NCI-H2171 treated with DMSO at 0.1 percent for 48 hours (cell line): ENCODE measurements around the gene RAP1GDS1.
"Not testable (repeated sequence)": the region's sequence is repeated elsewhere in the genome, so short reads cannot be mapped to it uniquely, and the experiment has no call there.

Experiments
- DNase-seq: peaks from one replicate; lab custom pipeline; 2025; lab: John Stamatoyannopoulos, UW

RAP1GDS1 gene

GRCh38 chr4:98352396-98352795, 91.2 kb downstream of the RAP1GDS1 start:
- DNase-seq, result no peak

- DNase-seq, result no peak
These were observed 91.8 kb downstream of the RAP1GDS1 start for GRCh38 chr4:98352940-98353339.

GRCh38 chr4:98358630-98359248, 97.6 kb downstream of the RAP1GDS1 start:
- no peak for DNase-seq

- no peak for DNase-seq
These were observed 98.5 kb downstream of the RAP1GDS1 start for GRCh38 chr4:98359646-98360045.

- DNase-seq, result no peak
These were observed 102.2 kb downstream of the RAP1GDS1 start for GRCh38 chr4:98363431-98363830.

- not testable (repeated sequence) for DNase-seq
These were observed 105.1 kb downstream of the RAP1GDS1 start for GRCh38 chr4:98366275-98366674.

GRCh38 chr4:98368000-98368399, 106.8 kb downstream of the RAP1GDS1 start:
- DNase-seq, result not testable (repeated sequence)

- no peak for DNase-seq
These were observed 108.1 kb downstream of the RAP1GDS1 start for GRCh38 chr4:98369322-98369721.

GRCh38 chr4:98374643-98375042, 113.5 kb downstream of the RAP1GDS1 start:
- DNase-seq, result no peak

- no peak for DNase-seq
These were observed 116.4 kb downstream of the RAP1GDS1 start for GRCh38 chr4:98377559-98377958.

GRCh38 chr4:98381306-98381705, 120.1 kb downstream of the RAP1GDS1 start:
- no peak for DNase-seq

GRCh38 chr4:98383431-98384106, 122.4 kb downstream of the RAP1GDS1 start:
- DNase-seq, result no peak

GRCh38 chr4:98385831-98386230, 124.6 kb downstream of the RAP1GDS1 start:
- no peak for DNase-seq

GRCh38 chr4:98387345-98388026, 126.3 kb downstream of the RAP1GDS1 start:
- no peak for DNase-seq

GRCh38 chr4:98394134-98394533, 132.9 kb downstream of the RAP1GDS1 start:
- no peak for DNase-seq

- no peak for DNase-seq
These were observed 138.7 kb downstream of the RAP1GDS1 start for GRCh38 chr4:98399915-98400314.

- no peak for DNase-seq
These were observed 145.6 kb downstream of the RAP1GDS1 start for GRCh38 chr4:98406819-98407218.

- DNase-seq, result no peak
These were observed 150.5 kb downstream of the RAP1GDS1 start for GRCh38 chr4:98411731-98412130.

GRCh38 chr4:98416844-98417243, 155.7 kb downstream of the RAP1GDS1 start:
- no peak for DNase-seq

- not testable (repeated sequence) for DNase-seq
These were observed 159.0 kb downstream of the RAP1GDS1 start for GRCh38 chr4:98420151-98420550.

- no peak for DNase-seq
These were observed 159.9 kb downstream of the RAP1GDS1 start for GRCh38 chr4:98421111-98421510.

GRCh38 chr4:98423009-98423408, 161.8 kb downstream of the RAP1GDS1 start:
- DNase-seq, result no peak

GRCh38 chr4:98430708-98431403, 169.7 kb downstream of the RAP1GDS1 start:
- DNase-seq, result no peak
